Esophagus muscularis mucosa (tissue), 3 donors: ENCODE measurements around the gene ENKD1.

Source experiments
- POLR2A ChIP-seq: fragments of 450-650 bp; IDR thresholded peaks from one replicate; pipeline ENCODE4 v1.6.1; 2017; ENCODE audit warnings: antibody characterized with exemption, moderate library complexity, mild to moderate bottlenecking, low read depth
- TF ChIP-seq, protein P1 (sequence below), 3 experiments: fragments of 200-600 bp in 2 of 3; fragments of 450-650 bp in 1 of 3; sonication (generic) in 2 of 3; IDR thresholded peaks; one replicate each; pipeline ENCODE4 v1.5.1; 2017 to 2019; ENCODE audit warnings: antibody characterized with exemption in 3 of 3, mild to moderate bottlenecking in 2 of 3, moderate library complexity in 1 of 3

DNA sequence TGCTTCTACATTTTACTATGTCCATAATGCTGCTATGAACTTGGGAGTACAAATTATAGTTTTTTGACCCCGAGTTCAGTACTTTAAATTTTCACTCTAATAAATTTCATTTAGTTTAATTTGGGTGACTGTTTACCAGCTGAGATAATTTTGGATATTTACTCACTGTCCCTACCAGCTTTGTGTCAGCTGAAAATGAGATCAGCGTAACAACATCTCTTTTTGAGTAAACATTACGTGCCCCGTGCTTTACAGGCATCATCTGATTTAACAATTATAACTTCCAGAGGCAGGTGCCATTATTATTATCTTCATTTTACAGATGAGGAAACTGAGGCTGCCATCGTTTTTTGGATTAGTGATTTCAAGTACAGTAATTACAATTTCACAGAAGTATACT lies 37.6 kb upstream of the ENKD1 start:
- TF ChIP-seq, protein P1, sequence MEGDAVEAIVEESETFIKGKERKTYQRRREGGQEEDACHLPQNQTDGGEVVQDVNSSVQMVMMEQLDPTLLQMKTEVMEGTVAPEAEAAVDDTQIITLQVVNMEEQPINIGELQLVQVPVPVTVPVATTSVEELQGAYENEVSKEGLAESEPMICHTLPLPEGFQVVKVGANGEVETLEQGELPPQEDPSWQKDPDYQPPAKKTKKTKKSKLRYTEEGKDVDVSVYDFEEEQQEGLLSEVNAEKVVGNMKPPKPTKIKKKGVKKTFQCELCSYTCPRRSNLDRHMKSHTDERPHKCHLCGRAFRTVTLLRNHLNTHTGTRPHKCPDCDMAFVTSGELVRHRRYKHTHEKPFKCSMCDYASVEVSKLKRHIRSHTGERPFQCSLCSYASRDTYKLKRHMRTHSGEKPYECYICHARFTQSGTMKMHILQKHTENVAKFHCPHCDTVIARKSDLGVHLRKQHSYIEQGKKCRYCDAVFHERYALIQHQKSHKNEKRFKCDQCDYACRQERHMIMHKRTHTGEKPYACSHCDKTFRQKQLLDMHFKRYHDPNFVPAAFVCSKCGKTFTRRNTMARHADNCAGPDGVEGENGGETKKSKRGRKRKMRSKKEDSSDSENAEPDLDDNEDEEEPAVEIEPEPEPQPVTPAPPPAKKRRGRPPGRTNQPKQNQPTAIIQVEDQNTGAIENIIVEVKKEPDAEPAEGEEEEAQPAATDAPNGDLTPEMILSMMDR (IDR thresholded peaks at IDR 0.05), result no peak
- TF ChIP-seq POLR2A, result no peak
